MV-4-11 (cell line): ENCODE results near the gene HNRNPH1.

Source experiments
- DNase-seq: peaks from one replicate; lab custom pipeline; 2025; lab: John Stamatoyannopoulos, UW

The HNRNPH1 gene

GRCh38 chr5:179605026-179605833 lies 18.2 kb downstream of the HNRNPH1 start:
- DNase-seq = no peak

GRCh38 chr5:179603308-179603707 lies 20.2 kb downstream of the HNRNPH1 start:
- DNase-seq = no peak

- no peak for DNase-seq
These were observed 21.4 kb downstream of the HNRNPH1 start for GRCh38 chr5:179601871-179602625.

- peak; percentile 72 for DNase-seq
These were observed 23.5 kb downstream of the HNRNPH1 start for GRCh38 chr5:179599973-179600372.

- no peak for DNase-seq
These were observed 23.9 kb downstream of the HNRNPH1 start for GRCh38 chr5:179599566-179599965.

- DNase-seq = no peak
These were observed 24.4 kb downstream of the HNRNPH1 start for GRCh38 chr5:179599100-179599499.

GRCh38 chr5:179596421-179596820 lies 27.1 kb downstream of the HNRNPH1 start:
- DNase-seq = no peak

- no peak for DNase-seq
These were observed 27.6 kb downstream of the HNRNPH1 start for GRCh38 chr5:179595916-179596315.

- no peak for DNase-seq
These were observed 35.3 kb downstream of the HNRNPH1 start for GRCh38 chr5:179588166-179588565.

GRCh38 chr5:179585941-179586401 lies 37.5 kb downstream of the HNRNPH1 start:
- peak; percentile 57 for DNase-seq

GRCh38 chr5:179577286-179577960 lies 46.0 kb downstream of the HNRNPH1 start:
- no peak for DNase-seq

- no peak for DNase-seq
These were observed 51.1 kb downstream of the HNRNPH1 start for GRCh38 chr5:179572386-179572785.

GRCh38 chr5:179568721-179569120 lies 54.8 kb downstream of the HNRNPH1 start:
- no peak for DNase-seq

- no peak for DNase-seq
These were observed 58.9 kb downstream of the HNRNPH1 start for GRCh38 chr5:179564526-179564925.
